Pancreas (tissue), 10 donors: ENCODE data around the gene EPG5. TPM values are rescaled to one million over a fixed set of nuclear protein-coding genes. Genes with fewer than 3 reads are reported as not detected.
A peak's percentile ranks its signal among the peaks of the same experiment; 100 is the strongest.

Source experiments
- ATAC-seq, 4 donors: fragments of 200-7000 bp; cut with Tn5 transposase; one replicate each; pipeline versions ENCODE4 v1.8.0 to v1.9.1; 2020; ENCODE audit warnings: mild to moderate bottlenecking in 4 of 4, moderate library complexity in 4 of 4
- DNase-seq, 6 donors: peaks; one replicate each; pipeline ENCODE4 v3.0.0-alpha.2; 2020
- FAIRE-seq: peaks from 2 replicates; lab custom pipeline; 2012; peaks lifted over from hg19 to GRCh38; lab: Jason Lieb, UNC
- H3K27ac ChIP-seq, 4 donors: fragments of 200-600 bp; sonication (generic); 1 replicate in 3 of 4; 2 replicates in 1 of 4; pipeline versions ENCODE4 v1.5.0 to v1.8.0; 2020
- H3K27me3 ChIP-seq, 4 donors: fragments of 200-600 bp; one replicate each; pipeline ENCODE4 v1.8.0; 2021
- H3K36me3 ChIP-seq, 3 donors: fragments of 200-600 bp; sonication (generic) in 1 of 3; one replicate each; pipeline versions ENCODE4 v1.5.0 to v1.8.0; 2020 to 2021
- H3K4me1 ChIP-seq, 3 donors: fragments of 200-600 bp; one replicate each; pipeline ENCODE4 v1.8.0; 2021
- H3K4me3 ChIP-seq, 4 donors: fragments of 200-600 bp; sonication (generic) in 2 of 4; one replicate each; pipeline versions ENCODE4 v1.5.0 to v1.8.0; 2020 to 2021
- H3K9me3 ChIP-seq, 4 donors: fragments of 200-600 bp; one replicate each; pipeline ENCODE4 v1.8.0; 2021
- CTCF ChIP-seq, 4 donors: fragments of 200-600 bp; sonication (generic) in 3 of 4; IDR thresholded peaks; one replicate each; pipeline versions ENCODE4 v1.5.0 to v1.8.0; 2021; ENCODE audit warnings: antibody characterized with exemption in 4 of 4
- WGBS, 2 donors: extraction: QIAGEN DNeasy Blood & Tissue Kit; methylation state at CpG; one replicate each; pipeline ENCODE4 v1.1.7; 2013; 5-methylcytosine and 5-hydroxymethylcytosine counted together
- intact Hi-C, 3 donors: fragments of 100-400 bp; cut with DNase I; formaldehyde crosslinking; loops; one replicate each; pipeline versions ENCODE4 v1.11.1 to v1.14.2; 2022
- polyA plus RNA-seq, 2 donors: library from polyadenylated mRNA; stranded (reverse); fragments of 200-250 nt; gene quantifications; one replicate each; pipeline ENCODE4 v1.2.3, GENCODE V29; 2013
- total RNA-seq, 6 donors: library from RNA; stranded (reverse); fragmentation: NEBNext Ultra II Directional in 4 of 6; extraction: Animal tissue kit (Norgen Biotek cat#: 25700) in 4 of 6; gene quantifications; one replicate each; pipeline versions ENCODE4 v1.2.1 to v1.2.4, GENCODE V29; 2021 to 2023
- donor health status: healthy with polysubstance abuse.
- donor health status: DM: no; HTN: no; CAD: no; lungs with moderate emphysema.
- donor health status: DM: no; HTN: no; CAD: no.
- donor health status: control.
- donor health status: control.
- donor health status: Bipolar disorder and iron deficiency.
- donor health status: DM: yes; HTN: yes; CAD: no.
- donor health status: DM: no; HTN: no; CAD: no.
- donor health status: DM: no; HTN: no; CAD: no.
- donor health status: DM: yes; HTN: yes; CAD: no.

Gene EPG5
- total and polyA plus RNA-seq, 8 donors, result 4.9 to 18.4 (median 10.1) TPM

- H3K4me3 ChIP-seq, result no peak overlapping the region
- no peak for ATAC-seq
- H3K36me3 ChIP-seq, result peaks cover 0 to 62% (median 18%) of the 10 kb centered on the region in 3 donors
- no peak for TF ChIP-seq CTCF (IDR thresholded peaks at IDR 0.05)
- intact Hi-C loops, result no loop called here
- no peak for DNase-seq
- H3K9me3 ChIP-seq, result no peaks in the 10 kb centered on the region
- H3K27ac ChIP-seq, result no peak overlapping the region
- no peak for FAIRE-seq
- H3K4me1 ChIP-seq, result no peaks in the 10 kb centered on the region
- 94 to 97% methylated on average over 1 of the region's 1 CpG for WGBS, 2 donors
- H3K27me3 ChIP-seq, result no peaks in the 10 kb centered on the region
These were observed 105.2 kb downstream of the EPG5 start for GRCh38 chr18:45861926-45862325.

- no peak overlapping the region for H3K27ac ChIP-seq
- peaks cover 0 to 59% (median 21%) of the 10 kb centered on the region in 3 donors for H3K36me3 ChIP-seq
- no peak for DNase-seq
- H3K27me3 ChIP-seq, result no peaks in the 10 kb centered on the region
- intact Hi-C loops, result no loop called here
- no peak for ATAC-seq
- no peak overlapping the region for H3K4me3 ChIP-seq
- H3K4me1 ChIP-seq, result no peaks in the 10 kb centered on the region
- no peak for TF ChIP-seq CTCF (IDR thresholded peaks at IDR 0.05)
- no peak for FAIRE-seq
- WGBS, 2 donors, result 80% methylated on average over 3 of the region's 3 CpGs
- H3K9me3 ChIP-seq, result no peaks in the 10 kb centered on the region
These were observed 106.2 kb downstream of the EPG5 start for GRCh38 chr18:45860971-45861370.

- DNase-seq (no peak), FAIRE-seq (no peak), ATAC-seq (no peak)
- H3K27ac ChIP-seq, result no peak overlapping the region
- peaks cover 0 to 64% (median 18%) of the 10 kb centered on the region in 3 donors for H3K36me3 ChIP-seq
- no peak overlapping the region for H3K4me3 ChIP-seq
- no peak for TF ChIP-seq CTCF (IDR thresholded peaks at IDR 0.05)
- 83 to 93% methylated on average over 4 of the region's 4 CpGs for WGBS, 2 donors
- intact Hi-C loops, result no loop called here
- no peaks in the 10 kb centered on the region for H3K4me1 ChIP-seq
- H3K9me3 ChIP-seq, result no peaks in the 10 kb centered on the region
- H3K27me3 ChIP-seq, result no peaks in the 10 kb centered on the region
These were observed 106.6 kb downstream of the EPG5 start for GRCh38 chr18:45860492-45860891.

- no peak for TF ChIP-seq CTCF (IDR thresholded peaks at IDR 0.05)
- Histone ChIP-seq H3K27ac (no peak overlapping the region), H3K9me3 (no peaks in the 10 kb centered on the region), H3K4me3 (no peak overlapping the region), H3K4me1 (no peaks in the 10 kb centered on the region), H3K27me3 (no peaks in the 10 kb centered on the region), H3K36me3 (peaks cover 0 to 63% (median 18%) of the 10 kb centered on the region in 3 donors)
- FAIRE-seq (no peak), ATAC-seq (peak in 1 of 4 donors; percentile 22), DNase-seq (no peak)
- intact Hi-C loops, result no loop called here
- 95 to 97% methylated on average over 3 of the region's 3 CpGs for WGBS, 2 donors
These were observed 107.8 kb downstream of the EPG5 start for GRCh38 chr18:45859334-45859733.

GRCh38 chr18:45856531-45856930 lies 110.6 kb downstream of the EPG5 start:
- 92 to 95% methylated on average over 4 of the region's 4 CpGs for WGBS, 2 donors
- DNase-seq (no peak), ATAC-seq (peak in 1 of 4 donors; percentile 25), FAIRE-seq (no peak)
- no peaks in the 10 kb centered on the region for H3K4me1 ChIP-seq
- H3K27me3 ChIP-seq, result no peaks in the 10 kb centered on the region
- intact Hi-C loops, result no loop called here
- H3K4me3 ChIP-seq, result no peak overlapping the region
- no peak for TF ChIP-seq CTCF (IDR thresholded peaks at IDR 0.05)
- H3K9me3 ChIP-seq, result no peaks in the 10 kb centered on the region
- peaks cover 0 to 69% (median 18%) of the 10 kb centered on the region in 3 donors for H3K36me3 ChIP-seq
- no peak overlapping the region for H3K27ac ChIP-seq
